GM19397 (cell line): ENCODE measurements around the gene BNC2.
"Not testable (repeated sequence)": the region's sequence is repeated elsewhere in the genome, so short reads cannot be mapped to it uniquely, and the experiment has no call there.

ENCODE experiments used
- ATAC-seq: cut with Tn5 transposase; IDR thresholded peaks from one replicate; pipeline ENCODE4 v1.9.1; 2021; ENCODE audit warnings: mild to moderate bottlenecking, moderate library complexity; ENCODE audit not compliant: unreplicated experiment

BNC2 gene

GRCh38 chr9:16521868-16522411 is 348.5 kb downstream of the BNC2 start:
- ATAC-seq: no peak

- no peak for ATAC-seq
Measured at GRCh38 chr9:16519001-16519400, 351.5 kb downstream of the BNC2 start.

- ATAC-seq: no peak
Measured at GRCh38 chr9:16516891-16517290, 353.6 kb downstream of the BNC2 start.

GRCh38 chr9:16515879-16516301 is 354.6 kb downstream of the BNC2 start:
- ATAC-seq: no peak

GRCh38 chr9:16515207-16515606 is 355.3 kb downstream of the BNC2 start:
- ATAC-seq: no peak

- no peak for ATAC-seq
Measured at GRCh38 chr9:16514131-16514530, 356.3 kb downstream of the BNC2 start.

- no peak for ATAC-seq
Measured at GRCh38 chr9:16512281-16512680, 358.2 kb downstream of the BNC2 start.

- no peak for ATAC-seq
Measured at GRCh38 chr9:16510482-16510881, 360.0 kb downstream of the BNC2 start.

GRCh38 chr9:16509997-16510396 is 360.5 kb downstream of the BNC2 start:
- no peak for ATAC-seq

- ATAC-seq: no peak
Measured at GRCh38 chr9:16505199-16505598, 365.3 kb downstream of the BNC2 start.

GRCh38 chr9:16501726-16502125 is 368.7 kb downstream of the BNC2 start:
- ATAC-seq: no peak

GRCh38 chr9:16501141-16501540 is 369.3 kb downstream of the BNC2 start:
- ATAC-seq: no peak

- ATAC-seq: no peak
Measured at GRCh38 chr9:16500386-16500785, 370.1 kb downstream of the BNC2 start.

GRCh38 chr9:16499892-16500291 is 370.6 kb downstream of the BNC2 start:
- no peak for ATAC-seq

GRCh38 chr9:16496908-16497307 is 373.6 kb downstream of the BNC2 start:
- no peak for ATAC-seq

- ATAC-seq: no peak
Measured at GRCh38 chr9:16487915-16488314, 382.6 kb downstream of the BNC2 start.

- ATAC-seq: no peak
Measured at GRCh38 chr9:16485575-16486321, 384.7 kb downstream of the BNC2 start.

GRCh38 chr9:16485160-16485559 is 385.3 kb downstream of the BNC2 start:
- no peak for ATAC-seq

GRCh38 chr9:16484744-16485143 is 385.7 kb downstream of the BNC2 start:
- no peak for ATAC-seq

- no peak for ATAC-seq
Measured at GRCh38 chr9:16484180-16484579, 386.3 kb downstream of the BNC2 start.

GRCh38 chr9:16482764-16483163 is 387.7 kb downstream of the BNC2 start:
- no peak for ATAC-seq

- not testable (repeated sequence) for ATAC-seq
Measured at GRCh38 chr9:16480584-16480983, 389.9 kb downstream of the BNC2 start.

- ATAC-seq: no peak
Measured at GRCh38 chr9:16475996-16476395, 394.5 kb downstream of the BNC2 start.
